ENCODE data around the gene SLC22A15.
"Not testable (repeated sequence)": the region's sequence is repeated elsewhere in the genome, so short reads cannot be mapped to it uniquely, and the experiment has no call there.

The SLC22A15 gene

DNA sequence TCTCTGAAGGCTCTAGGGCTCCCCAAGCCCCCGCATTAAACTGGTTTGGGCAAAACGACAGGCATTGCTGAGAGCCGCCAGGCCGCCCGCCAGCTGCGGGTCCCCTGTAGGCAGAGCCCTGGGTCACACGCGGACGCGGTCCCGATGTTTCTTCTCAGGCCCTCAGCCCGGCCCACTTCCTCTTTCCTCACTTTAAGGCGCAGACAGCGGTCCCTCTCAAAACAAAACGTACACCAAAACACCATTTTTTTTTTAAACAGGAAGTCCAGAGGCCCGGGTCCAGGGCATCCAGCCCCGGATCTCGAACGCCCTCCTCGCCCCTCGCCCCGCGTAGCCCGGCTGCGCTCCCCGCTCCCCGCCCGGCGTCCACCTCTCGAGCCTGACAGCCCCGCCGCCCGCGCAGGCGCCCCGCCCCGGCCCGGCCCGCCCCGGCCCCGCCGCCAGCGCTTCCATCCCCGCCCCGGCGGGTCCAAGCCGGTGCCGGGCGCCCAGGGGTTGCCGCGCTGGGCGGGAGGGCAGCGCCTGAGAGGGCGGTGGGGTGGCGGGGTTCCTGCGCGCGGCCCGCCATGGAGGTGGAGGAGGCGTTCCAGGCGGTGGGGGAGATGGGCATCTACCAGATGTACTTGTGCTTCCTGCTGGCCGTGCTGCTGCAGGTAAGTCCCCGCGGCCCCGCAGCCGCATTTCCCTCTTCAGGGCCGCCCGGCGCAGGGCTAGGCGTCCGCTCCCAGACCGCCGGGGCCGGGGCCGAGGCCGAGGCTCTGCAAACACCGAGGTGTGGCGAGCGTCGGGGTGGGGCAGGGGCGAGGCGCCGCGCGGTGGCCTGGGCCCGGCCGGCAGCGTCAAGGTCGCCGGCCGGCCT, at the start of gene SLC22A15:
TSS of gene SLC22A15 (plus strand) at position 452 of the 859 bp plus-strand sequence. CDS start at position 567, 115 bp downstream.
- DNase-seq: no peak

DNA sequence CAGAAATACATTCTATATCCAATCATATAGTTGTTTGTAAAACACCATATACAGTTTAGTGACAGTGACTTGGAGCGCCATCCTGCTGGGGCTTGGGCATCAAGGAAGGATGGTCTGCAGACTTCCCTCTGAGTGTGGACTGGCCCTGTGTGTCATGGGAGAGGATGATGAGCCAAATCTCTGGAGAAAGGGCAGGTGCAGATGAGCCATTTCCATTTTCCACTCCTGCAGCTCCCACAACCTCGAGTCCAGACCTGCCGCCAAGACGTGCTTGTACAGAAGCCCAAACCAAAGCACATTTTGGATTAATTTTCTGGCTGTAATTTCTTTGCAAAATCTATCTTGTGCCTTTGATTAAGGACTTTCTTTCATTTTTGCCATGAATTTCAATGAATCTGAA, 48.3 kb upstream of the SLC22A15 start:
- DNase-seq: no peak

DNA sequence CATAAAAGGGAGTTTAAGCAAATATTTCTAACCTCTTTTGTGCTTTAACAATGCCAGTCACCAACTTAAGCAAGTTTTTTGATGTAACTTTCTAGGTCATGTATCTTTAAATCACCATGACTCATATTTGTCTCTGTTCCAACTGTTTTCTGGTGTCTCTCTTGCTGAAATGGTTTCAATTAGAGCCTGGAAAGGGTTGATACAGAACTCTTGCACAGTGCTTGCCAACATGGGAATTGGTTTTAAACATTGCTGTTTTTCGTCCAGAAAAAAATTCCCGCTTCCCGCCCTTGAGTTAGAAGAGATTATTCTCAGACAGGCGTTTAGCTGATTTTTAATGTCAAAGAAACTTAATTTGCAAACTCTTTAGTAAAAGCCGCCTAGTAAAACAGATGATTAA, 46.4 kb upstream of the SLC22A15 start:
- no peak for DNase-seq

DNA sequence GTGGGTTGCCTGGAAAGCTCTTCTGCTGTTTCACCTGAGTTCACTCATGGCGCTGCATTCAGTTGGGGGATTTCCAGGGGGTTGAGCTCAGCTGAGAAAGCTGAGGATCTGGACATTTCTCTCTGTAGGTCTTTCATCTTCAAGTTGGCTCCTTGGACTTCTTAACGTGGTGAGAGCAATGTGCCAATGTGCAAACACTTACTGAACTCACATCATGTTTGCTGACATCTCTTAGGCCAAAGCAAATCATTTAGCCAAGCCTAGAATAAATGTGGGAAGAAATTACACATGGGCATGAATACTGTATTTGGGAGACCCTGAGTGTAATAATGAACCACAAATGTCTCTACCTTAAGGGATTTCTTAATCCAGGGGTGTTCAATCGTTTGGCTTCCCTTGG, 42.7 kb upstream of the SLC22A15 start:
- no peak for DNase-seq

DNA sequence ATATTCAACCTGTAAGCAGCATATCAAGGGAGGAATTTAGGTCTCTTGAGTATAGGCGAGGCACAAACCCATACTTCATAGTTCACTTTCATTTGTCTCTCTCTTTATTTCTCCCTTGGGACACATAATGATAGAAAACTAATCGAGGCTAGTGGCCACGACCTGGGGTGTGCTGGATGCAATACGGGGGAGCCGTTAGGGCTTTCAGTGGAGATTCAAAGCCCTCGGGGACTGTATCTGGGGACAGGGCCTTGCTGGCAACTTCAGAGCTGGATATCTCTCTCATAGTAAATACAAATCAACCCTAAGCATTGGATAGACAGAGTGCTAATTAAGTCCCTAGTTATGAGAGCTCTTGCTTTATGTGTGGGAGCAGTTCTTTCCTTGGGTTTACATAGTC, 36.9 kb upstream of the SLC22A15 start:
- DNase-seq: no peak

DNA sequence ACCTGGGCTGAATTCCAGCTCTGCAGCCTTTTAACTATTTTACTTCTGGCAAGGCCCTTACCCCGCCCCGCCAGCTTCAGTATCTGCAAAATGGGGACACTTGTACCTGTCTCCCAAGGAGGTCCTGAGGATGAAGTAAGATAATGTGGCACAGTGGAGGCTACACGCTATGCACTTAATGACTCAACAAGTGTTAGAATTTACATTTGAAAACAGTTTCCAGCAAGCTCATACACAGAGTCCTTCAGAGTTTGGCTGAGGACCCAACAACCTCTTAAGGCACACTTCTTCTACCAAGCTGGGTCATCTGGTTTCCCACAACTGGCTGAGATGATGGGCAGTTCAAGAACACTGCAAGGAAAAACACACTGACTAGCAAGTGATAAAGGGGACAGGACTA, 30.2 kb upstream of the SLC22A15 start:
- no peak for DNase-seq

DNA sequence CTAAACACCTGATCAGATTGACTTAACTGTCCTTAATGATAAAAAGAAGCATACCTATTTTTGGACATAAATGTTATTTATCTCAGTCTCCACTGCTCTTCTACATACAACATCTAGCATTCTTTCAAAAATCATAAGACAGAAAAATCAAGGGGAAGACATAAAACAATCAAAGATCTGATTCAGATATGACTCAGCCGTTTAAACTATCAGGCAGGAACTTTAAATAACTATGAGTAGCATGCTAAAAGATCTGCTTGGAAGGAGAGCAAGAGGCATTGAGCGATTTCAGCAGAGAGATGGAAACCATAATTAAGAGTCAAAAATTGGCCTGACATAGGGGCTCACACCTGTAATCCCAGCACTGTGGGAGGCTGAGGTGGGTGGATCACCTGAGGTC, 27.2 kb upstream of the SLC22A15 start:
- no peak for DNase-seq

DNA sequence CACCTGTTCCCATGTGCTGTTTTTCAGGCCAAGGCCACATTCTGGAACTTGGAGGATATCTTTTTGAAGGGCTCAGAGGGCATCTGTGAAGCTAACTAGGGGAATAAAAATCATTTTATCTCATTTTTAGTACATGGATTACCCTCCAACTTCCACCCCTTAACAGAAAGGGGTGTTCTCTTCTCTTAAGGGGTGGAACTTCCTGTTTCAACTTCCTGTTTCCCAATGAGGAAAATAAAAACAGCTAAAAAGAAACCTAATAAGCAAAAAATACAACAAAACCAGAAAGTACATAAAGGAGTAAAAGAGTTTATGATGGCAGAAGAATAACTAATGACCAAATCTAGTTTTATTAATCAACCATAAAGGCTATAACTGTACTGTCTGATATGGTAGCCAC, 24.8 kb upstream of the SLC22A15 start:
- DNase-seq: no peak

DNA sequence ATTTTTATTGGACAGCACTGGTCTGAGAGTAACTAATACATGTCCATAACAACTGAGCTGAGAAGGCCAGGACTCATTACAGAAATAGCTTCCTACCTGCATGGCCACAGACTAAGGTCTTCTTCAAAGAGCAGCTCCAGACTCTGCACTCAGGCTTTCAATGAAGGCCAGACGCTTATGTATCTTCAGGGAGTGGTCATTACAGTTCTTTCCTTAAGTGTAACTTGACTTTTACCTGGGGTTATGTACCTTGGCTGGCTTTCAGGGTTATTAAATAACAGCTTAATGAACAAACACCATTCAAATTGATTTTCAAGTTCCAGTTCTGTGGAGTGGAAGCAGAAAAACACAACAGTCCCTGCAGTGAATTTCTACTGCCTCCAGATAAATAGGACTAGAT, 23.8 kb upstream of the SLC22A15 start:
- no peak for DNase-seq

DNA sequence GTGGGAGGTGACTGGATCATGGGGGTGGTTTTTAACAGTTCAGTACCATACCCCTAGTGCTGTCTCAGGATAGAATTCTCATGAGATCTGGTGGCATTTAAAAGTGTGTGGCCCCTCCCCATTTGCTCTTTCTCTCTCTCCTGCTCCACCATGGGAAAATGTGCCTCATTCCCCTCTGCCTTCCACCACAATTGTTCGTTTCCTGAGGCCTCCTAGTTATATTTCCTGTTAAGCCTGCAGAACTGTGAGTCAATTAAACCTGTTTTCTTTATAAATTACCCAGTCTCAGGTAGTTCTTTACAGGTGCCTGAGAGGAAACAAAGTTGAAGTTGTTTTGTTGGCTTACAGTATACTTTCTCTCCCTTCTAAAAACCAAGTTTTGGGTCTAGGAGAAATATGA, 23.1 kb upstream of the SLC22A15 start:
- DNase-seq: no peak

DNA sequence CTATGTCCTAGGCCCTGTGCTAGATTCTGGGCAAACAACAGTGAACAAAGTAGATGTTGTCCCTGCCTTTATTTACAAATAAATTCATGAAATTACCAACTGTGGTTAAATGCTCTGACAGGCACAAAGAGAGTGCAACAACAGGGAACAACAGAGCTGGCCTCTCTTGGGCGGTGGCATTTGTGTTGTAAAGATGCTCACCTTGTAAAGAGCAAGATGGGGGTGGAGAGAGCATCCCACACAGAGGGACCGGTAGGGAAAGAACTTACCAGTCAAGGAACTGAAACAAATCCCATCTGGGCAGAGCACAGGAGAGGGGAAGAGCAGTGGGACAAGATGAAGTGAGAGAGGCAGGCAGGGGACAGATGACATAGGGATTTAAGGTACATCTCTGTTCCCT, 21.6 kb upstream of the SLC22A15 start:
- DNase-seq: no peak

DNA sequence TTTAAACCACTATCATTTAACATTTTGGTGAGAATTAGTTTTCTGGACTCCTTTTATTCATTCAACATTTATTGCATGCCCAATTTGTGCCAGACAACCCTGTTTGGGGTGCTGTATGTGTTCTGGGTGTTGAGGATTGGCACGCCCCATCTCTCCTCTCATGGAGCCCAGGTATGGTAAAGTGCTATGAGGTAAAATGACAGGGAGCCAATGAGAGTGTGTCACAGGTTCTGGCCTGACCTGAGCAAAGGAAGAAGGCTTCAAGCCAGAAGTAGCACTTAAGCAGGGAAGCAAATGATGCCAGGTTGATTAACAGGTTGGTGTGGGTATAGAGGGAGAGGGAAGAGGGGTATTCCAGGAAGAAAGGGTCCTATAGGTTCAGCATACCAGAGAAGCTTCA, 21.1 kb upstream of the SLC22A15 start:
- no peak for DNase-seq

DNA sequence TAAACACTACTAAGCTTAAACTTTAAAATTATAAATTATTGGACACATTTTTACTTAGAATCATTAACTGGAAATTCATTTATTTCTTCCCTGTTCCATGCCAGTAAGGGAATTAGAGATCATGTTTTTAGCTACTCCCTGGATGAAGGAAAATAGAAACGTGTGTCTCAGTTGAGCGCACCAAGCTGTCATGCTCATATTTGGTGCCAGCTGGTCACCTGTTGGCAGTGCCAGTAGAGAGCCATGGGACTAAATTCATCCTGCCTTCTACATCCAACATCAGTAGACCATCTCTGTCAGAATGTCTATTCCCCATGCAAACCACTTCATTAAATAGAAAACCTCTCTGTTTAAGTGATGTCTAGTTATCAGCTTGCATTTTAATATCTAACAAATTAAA, 17.4 kb upstream of the SLC22A15 start:
- DNase-seq: no peak

DNA sequence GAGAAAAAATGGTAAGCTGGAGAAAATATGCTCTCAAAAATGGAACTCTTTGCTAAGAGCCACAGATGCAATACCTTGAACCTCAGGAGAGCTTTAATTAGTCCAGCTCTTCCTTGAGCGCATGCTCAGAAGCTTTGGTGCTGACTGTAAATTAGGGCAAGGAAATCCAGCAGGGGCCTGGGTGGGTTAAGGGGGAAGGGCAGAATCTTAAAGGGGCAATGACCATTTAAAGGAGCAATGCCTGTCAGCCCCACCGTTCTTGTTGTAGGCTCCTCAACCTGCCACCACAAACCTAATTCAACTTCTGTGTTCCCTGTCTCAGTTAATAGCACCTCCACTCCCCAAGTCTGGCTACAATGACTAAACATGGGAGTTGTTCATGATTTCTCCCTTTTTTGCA, 6.8 kb upstream of the SLC22A15 start:
- no peak for DNase-seq

DNA sequence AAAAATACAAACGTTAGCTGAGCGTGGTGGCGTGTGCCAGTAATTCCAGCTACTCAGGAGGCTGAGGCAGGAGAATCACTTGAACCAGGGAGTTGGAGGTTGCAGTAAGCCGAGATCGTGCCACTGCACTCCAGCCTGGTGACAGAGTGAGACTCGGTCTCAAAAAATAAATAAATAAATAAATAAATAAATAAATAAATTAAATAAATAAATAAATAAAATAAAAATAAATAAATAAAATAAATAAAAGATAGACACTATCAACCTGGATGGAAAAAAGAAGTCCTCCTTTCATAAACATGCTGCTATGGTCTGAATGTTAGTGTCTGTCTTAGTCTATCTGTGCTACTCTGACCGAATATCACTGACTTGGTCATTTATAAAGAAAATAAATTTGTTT, 4.5 kb upstream of the SLC22A15 start:
- DNase-seq: not testable (repeated sequence)

DNA sequence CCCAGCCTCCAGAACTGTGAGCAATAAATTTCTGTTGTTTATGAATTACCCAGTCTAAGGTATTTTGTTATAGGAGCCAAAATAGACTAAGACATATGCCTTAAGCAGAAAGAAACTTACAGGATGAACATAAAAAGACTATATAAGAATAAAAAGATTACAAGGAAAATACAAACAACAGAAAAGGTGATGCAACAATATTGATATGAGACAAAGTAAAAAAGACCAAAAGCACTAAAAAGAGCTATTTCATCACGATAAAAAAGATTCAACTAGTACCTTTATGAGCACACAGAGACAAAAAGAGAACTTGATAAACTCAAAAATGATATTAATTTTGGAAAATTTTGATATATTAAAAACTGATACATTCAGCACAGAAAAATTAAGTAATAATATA, 3.2 kb upstream of the SLC22A15 start:
- no peak for DNase-seq

DNA sequence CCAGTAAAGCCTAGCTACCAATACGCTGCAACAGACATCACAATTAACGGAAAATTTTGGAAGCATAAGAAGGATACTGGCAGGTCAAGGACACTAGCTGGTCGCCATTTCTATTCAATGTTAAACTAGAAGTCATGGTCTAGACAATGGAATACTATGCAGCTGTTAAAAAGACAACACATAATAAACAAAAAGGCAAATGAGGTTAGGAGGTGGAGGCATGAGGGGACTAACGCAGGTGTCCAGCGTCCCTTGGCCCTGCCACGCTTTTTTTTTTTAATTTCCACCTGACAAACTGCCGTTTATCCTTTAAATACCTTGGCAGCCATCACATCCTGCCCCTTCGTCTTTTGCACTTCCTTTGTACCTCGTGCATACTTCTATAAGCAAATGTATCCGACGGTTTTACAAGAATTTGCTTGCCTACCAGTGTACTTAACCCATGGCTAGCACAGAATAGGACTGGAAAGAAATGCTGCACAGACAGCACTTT, 698 bp upstream of the SLC22A15 start:
- DNase-seq: no peak

DNA sequence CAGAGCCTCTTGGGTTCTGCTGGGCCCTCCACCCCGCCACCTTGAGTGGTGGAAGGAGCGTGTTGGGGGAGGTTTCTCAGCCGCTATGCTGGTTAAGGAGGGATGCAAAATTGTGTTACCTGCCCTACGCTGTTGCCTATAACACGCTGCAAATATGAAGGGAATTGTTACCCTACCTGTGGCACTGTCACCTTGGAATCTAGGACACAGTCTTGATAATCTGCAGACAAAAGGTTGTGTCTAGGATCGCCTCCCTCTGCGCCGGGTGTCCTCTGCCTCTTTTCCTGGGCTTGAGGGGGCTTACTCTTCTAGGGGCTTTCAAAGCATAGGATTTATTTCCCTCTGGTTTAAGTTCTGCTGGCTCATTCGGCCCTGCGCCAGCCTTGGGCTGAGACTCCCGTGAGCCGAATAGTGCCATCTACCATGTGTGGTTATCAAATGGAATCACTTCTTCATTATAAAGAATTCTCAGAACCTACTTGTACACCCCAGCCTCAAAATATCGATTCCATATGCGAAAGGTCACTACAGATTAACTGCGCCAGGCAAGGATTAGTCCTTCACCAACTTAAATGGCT, 697 bp downstream of the SLC22A15 start:
- no peak for DNase-seq

DNA sequence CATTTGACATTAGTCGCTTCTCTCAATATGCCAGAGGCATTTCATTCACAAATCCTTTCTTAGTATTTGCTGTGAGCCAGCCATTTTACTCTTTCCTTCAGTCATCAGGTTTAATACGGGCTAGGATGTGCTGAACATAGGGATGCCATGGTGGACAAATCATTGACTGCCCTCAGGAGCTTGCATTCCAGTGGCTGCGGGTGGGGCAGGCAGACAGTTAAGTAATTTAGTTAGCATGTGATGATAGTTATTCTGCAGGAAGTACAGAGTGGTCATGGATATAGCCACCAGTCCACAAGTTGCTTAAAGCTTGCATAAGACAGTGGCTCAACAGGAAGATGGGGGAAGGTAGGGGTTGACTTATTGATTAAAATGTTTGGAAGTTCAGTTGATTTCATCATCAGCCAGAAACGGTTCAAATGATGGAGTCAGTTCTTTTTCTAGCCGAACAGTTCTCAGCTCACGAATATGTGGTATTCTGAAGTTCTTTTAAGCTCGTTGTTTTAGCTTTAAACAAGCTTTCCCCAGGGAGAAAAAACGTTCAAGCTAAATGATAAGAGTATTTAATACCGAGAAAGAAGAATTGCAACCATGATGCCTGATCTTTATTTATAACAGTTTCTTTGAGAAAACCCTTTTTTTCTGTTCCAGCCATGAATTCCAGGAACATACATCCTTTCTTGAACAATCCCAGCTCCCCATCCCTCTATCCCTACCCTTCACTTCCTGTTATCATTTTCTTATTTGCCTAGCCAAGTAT, 1.4 kb downstream of the SLC22A15 start:
- no peak for DNase-seq

DNA sequence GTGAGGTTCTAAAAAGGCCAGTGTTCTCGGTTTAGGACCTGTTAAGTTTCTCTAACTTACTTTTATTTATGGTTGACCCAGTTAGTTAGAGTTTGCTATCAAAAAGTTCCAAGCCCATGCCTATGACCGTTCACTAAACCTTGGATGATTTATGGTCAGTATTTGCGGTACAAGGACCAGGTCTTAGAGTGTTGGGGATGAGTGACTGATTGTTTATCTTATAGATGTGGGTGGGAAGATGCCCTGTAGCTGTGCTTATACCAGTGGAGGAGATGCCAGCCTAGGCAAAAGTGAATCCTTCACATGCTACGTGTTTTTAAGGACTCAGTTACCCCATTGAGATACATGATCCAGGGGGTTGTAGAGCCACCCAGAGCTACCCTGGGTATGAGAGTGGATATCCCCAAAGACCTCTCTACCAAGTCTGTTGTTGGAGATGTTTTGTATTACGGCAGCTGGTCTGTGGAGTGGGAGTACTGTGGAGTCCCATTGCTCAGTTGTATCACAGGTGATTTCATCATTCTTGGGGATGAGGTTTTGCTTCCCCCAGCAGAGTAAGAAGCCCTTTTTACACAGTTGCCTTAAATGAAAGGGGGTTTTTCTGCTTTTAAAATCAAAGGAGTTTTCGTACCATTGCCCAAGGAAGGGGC, 2.1 kb downstream of the SLC22A15 start:
- DNase-seq: no peak

DNA sequence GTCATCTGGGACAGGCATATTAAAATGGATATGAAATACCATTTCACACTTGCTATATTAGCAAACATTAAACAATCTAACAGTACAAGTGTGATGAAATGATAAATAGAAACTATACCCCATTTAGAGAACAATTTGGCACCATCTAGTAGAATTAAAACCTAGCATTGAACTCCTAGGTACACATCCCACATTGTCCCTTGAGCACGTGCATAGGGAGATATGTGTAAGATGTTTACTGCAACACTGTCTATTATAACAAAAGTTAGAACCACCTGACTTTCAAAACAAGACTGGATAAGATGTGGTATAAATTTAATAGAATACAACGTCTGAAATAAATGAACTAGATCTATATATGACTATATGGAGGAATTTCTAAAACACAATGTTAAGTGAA, 3.8 kb downstream of the SLC22A15 start:
- no peak for DNase-seq

DNA sequence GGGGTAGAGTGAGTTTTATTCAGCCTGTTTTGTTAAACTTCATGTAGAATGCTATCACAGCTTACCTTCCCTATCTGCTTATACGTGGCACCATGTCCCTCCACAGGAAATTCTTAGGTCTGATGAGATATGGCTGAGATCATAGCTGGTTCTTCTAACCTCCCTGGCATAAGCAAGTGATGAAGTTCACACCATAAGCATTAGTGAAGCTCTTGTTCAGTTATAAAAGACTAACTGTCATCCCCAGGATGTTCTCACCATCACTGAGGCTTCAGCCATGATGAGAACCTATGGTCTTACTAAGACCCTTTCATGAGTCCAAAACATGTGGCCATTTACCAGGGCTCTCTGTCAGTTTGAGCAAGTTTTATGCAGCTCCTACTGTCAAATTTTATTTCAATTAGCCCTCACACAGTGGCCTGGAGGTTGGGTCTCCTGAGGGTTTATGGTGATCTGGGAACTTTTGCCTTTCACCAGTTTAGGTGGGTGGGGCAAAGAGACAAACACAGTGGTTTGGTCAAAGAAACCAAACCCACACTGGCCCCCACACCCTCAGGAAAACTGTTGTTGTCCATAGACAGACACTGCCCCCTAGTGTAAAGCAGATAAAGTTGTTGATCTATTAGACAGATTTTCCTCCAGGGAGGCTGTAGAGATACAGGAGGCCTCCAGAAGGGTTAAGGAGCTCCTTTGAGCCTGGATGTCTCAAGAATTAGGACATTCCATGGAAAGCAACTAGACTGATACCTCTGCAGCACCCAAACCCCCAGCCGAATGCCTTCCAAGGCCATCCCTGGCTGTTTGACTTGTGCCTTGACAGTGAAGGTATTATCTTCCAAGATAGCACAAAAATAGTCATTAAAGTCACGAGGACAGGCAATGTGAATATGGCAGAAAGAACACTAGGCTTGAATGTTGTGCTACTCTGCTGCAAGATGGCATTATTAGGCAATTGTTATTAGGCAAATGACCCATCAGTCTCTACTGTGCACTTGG, 5.0 kb downstream of the SLC22A15 start:
- DNase-seq: no peak
